Adipose tissue (tissue), 3 donors: Measurements from ENCODE around the gene BIRC2. TPM values are rescaled to one million over a fixed set of nuclear protein-coding genes. Genes with fewer than 3 reads are reported as not detected.

Experiments
- H3K27ac ChIP-seq: one replicate; pipeline ENCODE4 v1.5.1; 2013; ENCODE audit warnings: low read depth, low read length
- WGBS, 3 donors: extraction: QIAGEN DNeasy Blood & Tissue Kit; methylation state at CpG; one replicate each; pipeline ENCODE4 v1.1.7; 2013; 5-methylcytosine and 5-hydroxymethylcytosine counted together
- polyA plus RNA-seq, 3 donors: library from polyadenylated mRNA; stranded (reverse); fragments of 200-250 nt; gene quantifications; one replicate each; pipeline ENCODE4 v1.2.3, GENCODE V29; 2013
- donor health status: healthy with polysubstance abuse.
- donor health status: Bipolar disorder and iron deficiency.
- donor health status: healthy.

BIRC2 gene
- polyA plus RNA-seq, 3 donors = 18.3 to 36.0 (median 18.6) TPM

- 87 to 94% (median 91%) methylated on average over 4 of the region's 4 CpGs for WGBS, 3 donors
- H3K27ac ChIP-seq = no peak overlapping the region
Measured at GRCh38 chr11:102391549-102392237, 44.7 kb downstream of the BIRC2 start.

- no peak overlapping the region for H3K27ac ChIP-seq
- WGBS, 3 donors = 95 to 97% (median 96%) methylated on average over 2 of the region's 2 CpGs
Measured at GRCh38 chr11:102393272-102393730, 46.3 kb downstream of the BIRC2 start.

GRCh38 chr11:102395720-102396393 is 48.8 kb downstream of the BIRC2 start:
- WGBS, 3 donors = 87 to 91% (median 90%) methylated on average over 6 of the region's 6 CpGs
- H3K27ac ChIP-seq = no peak overlapping the region

- 89 to 92% (median 90%) methylated on average over 4 of the region's 4 CpGs for WGBS, 3 donors
- no peak overlapping the region for H3K27ac ChIP-seq
Measured at GRCh38 chr11:102396708-102397563, 49.9 kb downstream of the BIRC2 start.

GRCh38 chr11:102398297-102398696 is 51.3 kb downstream of the BIRC2 start:
- no peak overlapping the region for H3K27ac ChIP-seq
- 92 to 94% (median 92%) methylated on average over 2 of the region's 2 CpGs for WGBS, 3 donors

GRCh38 chr11:102399189-102399588 is 52.2 kb downstream of the BIRC2 start:
- 97 to 99% (median 98%) methylated on average over 2 of the region's 2 CpGs for WGBS, 3 donors

GRCh38 chr11:102400603-102401002 is 53.6 kb downstream of the BIRC2 start:
- no peak overlapping the region for H3K27ac ChIP-seq

More at GRCh38 chr11:102399189-102399588, 52.2 kb downstream of the BIRC2 start:
- H3K27ac ChIP-seq = no peak overlapping the region

GRCh38 chr11:102401905-102402304 is 54.9 kb downstream of the BIRC2 start:
- WGBS, 3 donors = 93 to 95% (median 95%) methylated on average over 3 of the region's 3 CpGs
- H3K27ac ChIP-seq = no peak overlapping the region

More at GRCh38 chr11:102400603-102401002, 53.6 kb downstream of the BIRC2 start:
- WGBS, 3 donors = 87 to 94% (median 93%) methylated on average over 5 of the region's 5 CpGs

- H3K27ac ChIP-seq = no peak overlapping the region
Measured at GRCh38 chr11:102402548-102402947, 55.5 kb downstream of the BIRC2 start.

GRCh38 chr11:102405501-102405900 is 58.5 kb downstream of the BIRC2 start:
- WGBS, 3 donors = 89% methylated on average over 5 of the region's 5 CpGs
- no peak overlapping the region for H3K27ac ChIP-seq

GRCh38 chr11:102406099-102406498 is 59.1 kb downstream of the BIRC2 start:
- 98% methylated on average over 2 of the region's 2 CpGs for WGBS, 3 donors
- H3K27ac ChIP-seq = no peak overlapping the region

- 56 to 74% (median 63%) methylated on average over 3 of the region's 3 CpGs for WGBS, 3 donors
- no peak overlapping the region for H3K27ac ChIP-seq
Measured at GRCh38 chr11:102407901-102408300, 60.9 kb downstream of the BIRC2 start.

GRCh38 chr11:102408339-102408738 is 61.3 kb downstream of the BIRC2 start:
- 77 to 92% (median 86%) methylated on average over 1 of the region's 1 CpG for WGBS, 3 donors
- H3K27ac ChIP-seq = no peak overlapping the region

GRCh38 chr11:102410382-102410784 is 63.4 kb downstream of the BIRC2 start:
- no peak overlapping the region for H3K27ac ChIP-seq
- WGBS, 3 donors = 80 to 82% (median 80%) methylated on average over 5 of the region's 5 CpGs

- H3K27ac ChIP-seq = no peak overlapping the region
- WGBS, 3 donors = 94 to 96% (median 95%) methylated on average over 7 of the region's 7 CpGs
Measured at GRCh38 chr11:102411142-102411541, 64.1 kb downstream of the BIRC2 start.

- H3K27ac ChIP-seq = no peak overlapping the region
- 96 to 100% (median 96%) methylated on average over 4 of the region's 4 CpGs for WGBS, 3 donors
Measured at GRCh38 chr11:102413497-102413896, 66.5 kb downstream of the BIRC2 start.

- WGBS, 3 donors = 95 to 100% (median 97%) methylated on average over 2 of the region's 2 CpGs
- H3K27ac ChIP-seq = no peak overlapping the region
Measured at GRCh38 chr11:102414559-102414958, 67.5 kb downstream of the BIRC2 start.

- 76 to 91% (median 88%) methylated on average over 1 of the region's 1 CpG for WGBS, 3 donors
Measured at GRCh38 chr11:102415304-102415916, 68.4 kb downstream of the BIRC2 start.

GRCh38 chr11:102416976-102417375 is 70.0 kb downstream of the BIRC2 start:
- no peak overlapping the region for H3K27ac ChIP-seq
- 95 to 99% (median 96%) methylated on average over 2 of the region's 2 CpGs for WGBS, 3 donors

More at GRCh38 chr11:102415304-102415916, 68.4 kb downstream of the BIRC2 start:
- no peak overlapping the region for H3K27ac ChIP-seq
